ENCODE results near the gene SLC6A19. TPM values are rescaled to one million over a fixed set of nuclear protein-coding genes. Genes with fewer than 3 reads are reported as not detected.
"Not testable (repeated sequence)": the region's sequence is repeated elsewhere in the genome, so short reads cannot be mapped to it uniquely, and the experiment has no call there.

The SLC6A19 gene
- total RNA-seq (2014; rRNA removed; shearing (Covaris generic)), result not detected in 2 replicates
- not detected in 2 replicates for polyA plus RNA-seq (2015; cell fraction: cytosol; rRNA removed)
- not detected in 2 replicates for polyA plus RNA-seq (2015; cell fraction: nucleus; rRNA removed)

GRCh38 chr5:1201327-1202025 is at the start of gene SLC6A19:
TSS of gene SLC6A19 (plus strand) at chr5:1201595. CDS start at chr5:1201651, 56 bp downstream.
- no peak for DNase-seq (ENCODE audit: low read depth)

GRCh38 chr5:1152156-1152555 is 49.2 kb upstream of the SLC6A19 start:
- no peak for DNase-seq (ENCODE audit: low read depth)

GRCh38 chr5:1152771-1153282 is 48.6 kb upstream of the SLC6A19 start:
- no peak for DNase-seq (ENCODE audit: low read depth)

- DNase-seq (ENCODE audit: low read depth), result no peak
These were observed 48.0 kb upstream of the SLC6A19 start for GRCh38 chr5:1153428-1153827.

GRCh38 chr5:1155191-1156032 is 46.0 kb upstream of the SLC6A19 start:
- DNase-seq (ENCODE audit: low read depth), result no peak

GRCh38 chr5:1156033-1156753 is 45.2 kb upstream of the SLC6A19 start:
- no peak for DNase-seq (ENCODE audit: low read depth)

GRCh38 chr5:1156754-1157460 is 44.5 kb upstream of the SLC6A19 start:
- no peak for DNase-seq (ENCODE audit: low read depth)

GRCh38 chr5:1157461-1157986 is 43.9 kb upstream of the SLC6A19 start:
- DNase-seq (ENCODE audit: low read depth), result not testable (repeated sequence)

GRCh38 chr5:1158647-1159340 is 42.6 kb upstream of the SLC6A19 start:
- DNase-seq (ENCODE audit: low read depth), result no peak

GRCh38 chr5:1159341-1159675 is 42.1 kb upstream of the SLC6A19 start:
- no peak for DNase-seq (ENCODE audit: low read depth)

- no peak for DNase-seq (ENCODE audit: low read depth)
These were observed 41.5 kb upstream of the SLC6A19 start for GRCh38 chr5:1159774-1160406.

GRCh38 chr5:1161108-1161832 is 40.1 kb upstream of the SLC6A19 start:
- DNase-seq (ENCODE audit: low read depth), result peak; percentile 92

GRCh38 chr5:1161833-1162229 is 39.6 kb upstream of the SLC6A19 start:
- peak; percentile 55 for DNase-seq (ENCODE audit: low read depth)

- DNase-seq (ENCODE audit: low read depth), result no peak
These were observed 39.1 kb upstream of the SLC6A19 start for GRCh38 chr5:1162276-1162675.

GRCh38 chr5:1162751-1163150 is 38.6 kb upstream of the SLC6A19 start:
- DNase-seq (ENCODE audit: low read depth), result no peak

- no peak for DNase-seq (ENCODE audit: low read depth)
These were observed 38.0 kb upstream of the SLC6A19 start for GRCh38 chr5:1163366-1163765.

GRCh38 chr5:1163879-1164278 is 37.5 kb upstream of the SLC6A19 start:
- no peak for DNase-seq (ENCODE audit: low read depth)

- DNase-seq (ENCODE audit: low read depth), result no peak
These were observed 36.4 kb upstream of the SLC6A19 start for GRCh38 chr5:1164696-1165630.

Data from HT1080 (cell line).